HUDEP-2 (cell line): Measurements from ENCODE around the gene TRIM66.

ENCODE experiments used
- DNase-seq, 76 experiments: peaks; one replicate each; lab custom pipeline; 2025; ENCODE audit not compliant: unreplicated experiment in 76 of 76; lab: John Stamatoyannopoulos, UW

TRIM66 gene

GRCh38 chr11:8717544-8717875 lies 35.0 kb upstream of the TRIM66 start:
- DNase-seq, result no peak

GRCh38 chr11:8715501-8715900 lies 33.0 kb upstream of the TRIM66 start:
- no peak for DNase-seq

GRCh38 chr11:8714622-8715225 lies 32.3 kb upstream of the TRIM66 start:
- no peak for DNase-seq

GRCh38 chr11:8713760-8714454 lies 31.4 kb upstream of the TRIM66 start:
- DNase-seq, result no peak

GRCh38 chr11:8712506-8712905 lies 30.0 kb upstream of the TRIM66 start:
- DNase-seq, result no peak

- no peak for DNase-seq
Measured at GRCh38 chr11:8711895-8712442, 29.5 kb upstream of the TRIM66 start.

- no peak for DNase-seq
Measured at GRCh38 chr11:8709777-8710176, 27.3 kb upstream of the TRIM66 start.

GRCh38 chr11:8709002-8709672 lies 26.7 kb upstream of the TRIM66 start:
- no peak for DNase-seq

GRCh38 chr11:8707541-8708191 lies 25.2 kb upstream of the TRIM66 start:
- DNase-seq, result no peak

- DNase-seq, result no peak
Measured at GRCh38 chr11:8706673-8707432, 24.4 kb upstream of the TRIM66 start.

GRCh38 chr11:8705146-8705545 lies 22.7 kb upstream of the TRIM66 start:
- no peak for DNase-seq

- DNase-seq, result no peak
Measured at GRCh38 chr11:8704136-8704535, 21.7 kb upstream of the TRIM66 start.

- no peak for DNase-seq
Measured at GRCh38 chr11:8702598-8702915, 20.1 kb upstream of the TRIM66 start.

- no peak for DNase-seq
Measured at GRCh38 chr11:8701891-8702597, 19.6 kb upstream of the TRIM66 start.

GRCh38 chr11:8699903-8700302 lies 17.4 kb upstream of the TRIM66 start:
- no peak for DNase-seq

- DNase-seq, result no peak
Measured at GRCh38 chr11:8698917-8699441, 16.5 kb upstream of the TRIM66 start.

- DNase-seq, result no peak
Measured at GRCh38 chr11:8698379-8698851, 15.9 kb upstream of the TRIM66 start.

- no peak for DNase-seq
Measured at GRCh38 chr11:8697054-8697453, 14.6 kb upstream of the TRIM66 start.

- DNase-seq, result no peak
Measured at GRCh38 chr11:8694137-8694536, 11.7 kb upstream of the TRIM66 start.

GRCh38 chr11:8693555-8693954 lies 11.1 kb upstream of the TRIM66 start:
- DNase-seq, result no peak
